Small intestine (tissue), 16 donors: ENCODE measurements around the gene PREPL. TPM values are rescaled to one million over a fixed set of nuclear protein-coding genes. Genes with fewer than 3 reads are reported as not detected.
A peak's percentile ranks its signal among the peaks of the same experiment; 100 is the strongest.
"Not testable (repeated sequence)": the region's sequence is repeated elsewhere in the genome, so short reads cannot be mapped to it uniquely, and the experiment has no call there.

Source experiments
- DNase-seq, 2 donors: peaks; one replicate each; pipeline versions ENCODE4 v3.0.0 to v3.0.0-alpha.2; 2013
- FAIRE-seq: peaks from 2 replicates; lab custom pipeline; 2012; peaks lifted over from hg19 to GRCh38; lab: Jason Lieb, UNC
- H3K27ac ChIP-seq, 3 donors: one replicate each; pipeline ENCODE4 v1.5.1; 2013; ENCODE audit warnings: low read length in 2 of 3, mild to moderate bottlenecking in 2 of 3, control low read depth in 1 of 3, inconsistent platforms in 1 of 3, low read depth in 1 of 3, moderate library complexity in 1 of 3
- H3K27me3 ChIP-seq, 3 donors: one replicate each; pipeline ENCODE4 v1.6.1; 2013; ENCODE audit warnings: low read length in 3 of 3, inconsistent platforms in 1 of 3; ENCODE audit not compliant: control insufficient read depth in 3 of 3, insufficient read depth in 3 of 3
- H3K36me3 ChIP-seq, 3 donors: one replicate each; pipeline ENCODE4 v1.6.1; 2013; ENCODE audit warnings: low read length in 3 of 3, inconsistent platforms in 1 of 3, low read depth in 1 of 3, mild to moderate bottlenecking in 1 of 3, moderate library complexity in 1 of 3; ENCODE audit not compliant: control insufficient read depth in 3 of 3, insufficient read depth in 2 of 3
- H3K4me1 ChIP-seq, 3 donors: one replicate each; pipeline ENCODE4 v1.6.1; 2013; ENCODE audit warnings: low read length in 2 of 3, inconsistent platforms in 1 of 3, low read depth in 1 of 3, mild to moderate bottlenecking in 1 of 3, moderate library complexity in 1 of 3; ENCODE audit not compliant: control insufficient read depth in 3 of 3, insufficient read depth in 2 of 3
- H3K4me3 ChIP-seq, 3 donors: one replicate each; pipeline ENCODE4 v1.5.1; 2013; ENCODE audit warnings: low read length in 3 of 3, control low read depth in 1 of 3, inconsistent platforms in 1 of 3, low read depth in 1 of 3, mild to moderate bottlenecking in 1 of 3, moderate library complexity in 1 of 3
- H3K9me3 ChIP-seq, 2 donors: one replicate each; pipeline ENCODE4 v1.6.1; 2013; ENCODE audit warnings: low read depth in 1 of 2, low read length in 1 of 2; ENCODE audit not compliant: control insufficient read depth in 2 of 2, insufficient read depth in 1 of 2
- WGBS, 3 donors: extraction: QIAGEN DNeasy Blood & Tissue Kit; methylation state at CpG; one replicate each; pipeline ENCODE4 v1.1.7; 2013; 5-methylcytosine and 5-hydroxymethylcytosine counted together
- long read RNA-seq, 10 donors: transcript quantifications; one replicate each; lab custom pipeline, GENCODE V29; 2026
- polyA plus RNA-seq, 4 donors: library from polyadenylated mRNA; stranded (reverse) in 3 of 4; unstranded in 1 of 4; fragments of 200-250 nt in 3 of 4; fragments of 120-200 nt in 1 of 4; gene quantifications; one replicate each; pipeline versions ENCODE4 v1.2.1 to v1.2.3, GENCODE V29; 2013
- donor health status: healthy with polysubstance abuse.
- donor health status: control.
- donor health status: control.
- donor health status: Bipolar disorder and iron deficiency.
- donor health status: healthy.

Gene PREPL
- polyA plus RNA-seq: 10 to 100 TPM in 2 of 4 donors, 1 to 10 TPM in 2; 4.3 to 46.9 (median 11.3) TPM
- long read RNA-seq, donor 1: 0 reads
- long read RNA-seq, donor 2, partial matches to known transcripts: 79 of 79 reads
- long read RNA-seq, donor 2, other reads (novel, unspliced or antisense): 0 of 79 reads
- long read RNA-seq, donor 3: 0 reads
- long read RNA-seq, donor 4: 0 reads
- long read RNA-seq, donor 5: 0 reads
- long read RNA-seq, donor 6, full-length matches to known transcripts: 2 of 2 reads
- long read RNA-seq, donor 6, partial matches to known transcripts: 0 of 2 reads
- long read RNA-seq, donor 6, other reads (novel, unspliced or antisense): 0 of 2 reads
- long read RNA-seq, donor 7: 0 reads
- long read RNA-seq, donor 8, full-length matches to known transcripts: 1 of 1 reads
- long read RNA-seq, donor 8, partial matches to known transcripts: 0 of 1 reads
- long read RNA-seq, donor 8, other reads (novel, unspliced or antisense): 0 of 1 reads
- long read RNA-seq, donor 9, full-length matches to known transcripts: 2 of 2 reads
- long read RNA-seq, donor 9, partial matches to known transcripts: 0 of 2 reads
- long read RNA-seq, donor 9, other reads (novel, unspliced or antisense): 0 of 2 reads
- long read RNA-seq, donor 10, full-length matches to known transcripts: 4 of 9 reads
- long read RNA-seq, donor 10, partial matches to known transcripts: 5 of 9 reads
- long read RNA-seq, donor 10, other reads (novel, unspliced or antisense): 0 of 9 reads

DNA sequence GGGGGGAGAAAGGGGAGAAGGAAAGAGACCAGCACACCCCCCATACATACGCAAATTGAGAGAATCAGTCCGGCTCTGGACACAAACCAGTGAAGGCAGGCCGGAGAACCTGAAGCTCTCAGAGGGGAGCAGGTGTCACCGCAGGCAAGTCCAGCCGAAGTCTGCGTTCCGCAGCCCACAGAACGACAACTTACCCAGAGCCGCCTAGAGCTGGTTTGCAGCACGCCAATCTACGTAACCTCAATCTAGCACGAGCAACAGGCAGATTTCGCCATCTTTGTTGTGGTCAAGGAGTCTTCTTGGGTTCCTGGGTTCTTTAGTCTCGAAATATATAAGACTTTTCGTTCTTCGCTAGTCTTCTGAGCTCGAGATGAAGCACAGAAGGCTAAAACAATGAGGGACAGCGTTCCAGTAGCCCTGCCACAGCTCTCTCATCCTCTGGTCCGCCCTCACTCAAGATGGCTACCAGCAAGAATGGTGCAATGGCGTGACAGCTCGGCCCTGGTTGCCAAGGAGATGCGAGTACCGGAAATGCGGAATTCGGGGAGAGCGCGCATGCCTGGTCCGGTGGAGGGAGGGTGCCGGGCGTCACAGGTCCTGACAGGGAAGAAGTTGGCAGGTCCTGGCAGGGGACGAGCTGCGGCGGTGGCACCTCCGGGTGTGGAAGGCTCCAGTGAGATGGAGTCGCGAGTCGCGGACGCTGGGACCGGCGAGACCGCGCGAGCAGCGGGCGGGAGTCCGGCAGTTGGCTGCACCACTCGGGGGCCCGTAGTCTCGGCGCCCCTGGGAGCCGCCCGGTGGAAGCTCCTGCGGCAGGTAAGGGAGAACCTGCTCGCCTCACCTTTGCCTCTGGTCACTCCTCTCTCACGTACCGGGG lies at the start of gene PREPL, which contains the start of gene CAMKMT:
TSS of gene PREPL (minus strand) at position 165 of the 877 bp plus-strand sequence. CDS start 15,152 bp downstream, outside the sequence.
TSS of gene CAMKMT (plus strand) at position 618 of the 877 bp plus-strand sequence.
- Histone ChIP-seq H3K4me3 (peak within 1 kb of the TSS; percentile 68 to 92 (median 79)), H3K27me3 (no peaks in the 10 kb centered on the region), H3K4me1 (peaks cover 0 to 7% (median 2%) of the 10 kb centered on the region in 3 donors), H3K9me3 (no peaks in the 10 kb centered on the region), H3K27ac (peak within 1 kb of the TSS; percentile 82 to 98 (median 83)), H3K36me3 (peaks cover 0 to 3% (median 0%) of the 10 kb centered on the region in 3 donors)
- FAIRE-seq (no peak), DNase-seq (peak; percentile 98 to 99)
- 0 to 1% (median 0%) methylated on average over 57 of the region's 57 CpGs for WGBS, 3 donors

DNA sequence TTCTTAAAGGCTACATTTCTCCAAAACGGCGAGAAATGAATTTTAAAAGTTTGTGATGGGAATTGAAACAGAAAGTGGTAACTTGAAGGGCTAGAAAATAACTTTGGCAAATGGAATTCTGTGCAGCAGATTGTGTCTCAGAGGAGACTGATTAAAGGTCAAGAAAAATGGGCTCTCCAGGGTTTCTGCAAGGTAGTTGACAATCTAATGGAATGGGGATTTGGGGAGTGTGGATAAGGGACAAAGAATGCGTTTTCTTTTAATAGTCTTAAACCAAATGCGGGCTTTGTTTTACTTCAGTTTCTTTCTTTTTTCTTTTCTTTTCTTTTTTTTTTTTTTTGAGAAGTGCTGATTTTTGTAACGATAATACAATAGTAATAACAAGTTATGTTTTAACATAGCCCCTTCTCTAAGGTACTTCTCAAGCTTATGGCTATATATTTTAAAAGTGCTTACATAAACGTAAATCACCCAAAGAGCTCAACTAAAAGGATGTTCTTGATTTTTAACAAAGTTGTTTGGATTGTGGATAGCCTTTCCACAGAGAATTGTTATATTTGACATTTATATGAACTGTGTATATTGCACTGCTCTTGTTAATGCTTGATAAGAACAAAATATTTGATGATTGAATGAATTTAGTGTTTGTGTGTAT lies 37.1 kb upstream of the PREPL start:
- H3K27me3 ChIP-seq: no peaks in the 10 kb centered on the region
- FAIRE-seq: no peak
- 81 to 90% (median 84%) methylated on average over 6 of the region's 6 CpGs for WGBS, 3 donors
- H3K27ac ChIP-seq: no peak overlapping the region
- no peak for DNase-seq
- no peak overlapping the region for H3K4me3 ChIP-seq
- no peaks in the 10 kb centered on the region for H3K4me1 ChIP-seq
- no peaks in the 10 kb centered on the region for H3K9me3 ChIP-seq
- no peaks in the 10 kb centered on the region for H3K36me3 ChIP-seq

DNA sequence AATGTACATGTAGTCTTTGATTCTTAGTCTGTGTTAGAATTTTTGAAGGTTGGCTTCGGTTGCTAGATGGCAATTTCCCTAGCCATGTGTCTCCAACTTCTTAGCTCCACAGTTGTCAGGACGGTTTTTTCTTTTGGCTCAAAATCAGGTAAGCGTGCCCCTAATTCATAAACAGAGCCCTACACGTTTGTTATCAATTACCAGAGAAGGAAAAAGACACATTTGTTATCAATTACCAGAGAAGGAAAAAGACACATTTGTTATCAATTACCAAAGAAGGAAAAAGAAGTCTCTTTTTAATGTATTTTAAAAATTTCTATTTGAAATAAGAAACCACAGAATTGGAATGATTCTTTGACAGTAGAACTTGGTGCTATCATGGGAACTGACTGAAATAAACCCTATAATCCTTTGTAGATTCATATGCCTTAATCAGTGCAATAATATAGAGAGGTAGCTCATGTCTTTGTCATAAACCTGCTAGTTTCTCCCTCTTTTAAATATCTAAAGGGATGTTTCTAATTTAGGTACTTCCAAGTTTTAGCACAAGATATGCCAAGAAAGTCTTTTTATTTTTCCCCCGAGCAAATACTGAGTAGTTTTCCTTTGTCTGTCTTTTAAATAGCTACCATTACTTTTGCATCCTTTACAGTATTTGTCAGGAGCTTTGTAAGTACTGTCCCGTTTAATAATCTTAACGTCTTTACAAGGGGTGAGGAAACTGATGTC lies 36.3 kb upstream of the PREPL start:
- no peaks in the 10 kb centered on the region for H3K27me3 ChIP-seq
- H3K9me3 ChIP-seq: no peaks in the 10 kb centered on the region
- no peaks in the 10 kb centered on the region for H3K4me1 ChIP-seq
- no peak overlapping the region for H3K4me3 ChIP-seq
- FAIRE-seq: no peak
- no peak for DNase-seq
- H3K36me3 ChIP-seq: no peaks in the 10 kb centered on the region
- H3K27ac ChIP-seq: no peak overlapping the region
- WGBS, 3 donors: 47 to 65% (median 53%) methylated on average over 7 of the region's 7 CpGs

DNA sequence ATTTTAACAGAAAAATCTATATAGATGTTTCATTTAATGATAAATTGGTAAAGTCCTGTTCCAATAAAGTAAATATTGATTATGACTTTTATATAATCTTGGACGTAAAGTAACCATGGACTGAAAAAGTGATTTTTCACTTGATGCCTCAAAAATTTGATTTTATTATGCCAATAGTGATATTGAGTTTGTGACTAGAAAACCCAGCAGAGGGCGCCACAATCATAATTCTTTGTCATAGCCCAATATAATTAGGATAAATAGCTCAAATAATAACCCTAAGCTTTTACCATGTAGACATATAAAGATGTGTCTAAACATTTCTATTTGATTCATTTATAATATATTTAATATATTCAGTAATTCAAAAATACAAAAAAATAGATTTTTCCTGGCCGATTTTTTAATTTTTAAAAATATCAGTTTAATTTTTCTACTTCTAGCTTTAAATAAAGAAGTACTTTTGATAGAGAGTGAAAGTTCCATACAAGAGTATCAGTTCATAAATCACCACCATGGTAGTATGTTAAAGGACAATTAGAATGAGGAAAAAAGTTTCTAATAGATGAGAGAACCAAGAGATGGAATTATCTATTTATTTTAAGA lies 31.1 kb upstream of the PREPL start:
- H3K27ac ChIP-seq: no peak overlapping the region
- peak; percentile 83 for FAIRE-seq
- H3K9me3 ChIP-seq: no peaks in the 10 kb centered on the region
- WGBS, 3 donors: 52% methylated on average over 3 of the region's 3 CpGs
- no peaks in the 10 kb centered on the region for H3K27me3 ChIP-seq
- DNase-seq: peak; percentile 41 to 43
- no peaks in the 10 kb centered on the region for H3K4me1 ChIP-seq
- H3K4me3 ChIP-seq: no peak overlapping the region
- H3K36me3 ChIP-seq: no peaks in the 10 kb centered on the region

DNA sequence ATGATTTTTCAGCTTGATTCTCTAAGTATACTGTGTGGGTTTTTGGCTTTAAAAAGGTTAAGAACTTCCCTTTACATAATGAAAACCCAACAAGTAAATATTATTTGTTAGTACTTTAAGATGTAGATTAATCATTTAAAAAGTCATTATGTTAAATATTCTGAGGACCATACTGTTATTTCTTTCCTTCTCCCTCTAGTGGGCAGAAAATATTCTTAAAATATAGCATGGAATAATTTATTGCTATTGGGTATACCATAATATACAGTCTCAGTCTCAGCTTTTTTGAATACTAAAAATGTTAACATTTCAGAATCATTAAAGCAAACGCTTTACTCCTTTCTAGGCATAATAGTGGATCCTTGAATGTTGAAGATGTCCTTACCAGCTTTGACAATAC lies 28.6 kb upstream of the PREPL start:
- no peaks in the 10 kb centered on the region for H3K36me3 ChIP-seq
- 82 to 95% (median 91%) methylated on average over 1 of the region's 1 CpG for WGBS, 3 donors
- peaks cover 0 to 2% of the 10 kb centered on the region in 2 donors for H3K9me3 ChIP-seq
- H3K27me3 ChIP-seq: no peaks in the 10 kb centered on the region
- DNase-seq (no peak), FAIRE-seq (no peak)
- no peak overlapping the region for H3K4me3 ChIP-seq
- H3K27ac ChIP-seq: no peak overlapping the region
- H3K4me1 ChIP-seq: no peaks in the 10 kb centered on the region

DNA sequence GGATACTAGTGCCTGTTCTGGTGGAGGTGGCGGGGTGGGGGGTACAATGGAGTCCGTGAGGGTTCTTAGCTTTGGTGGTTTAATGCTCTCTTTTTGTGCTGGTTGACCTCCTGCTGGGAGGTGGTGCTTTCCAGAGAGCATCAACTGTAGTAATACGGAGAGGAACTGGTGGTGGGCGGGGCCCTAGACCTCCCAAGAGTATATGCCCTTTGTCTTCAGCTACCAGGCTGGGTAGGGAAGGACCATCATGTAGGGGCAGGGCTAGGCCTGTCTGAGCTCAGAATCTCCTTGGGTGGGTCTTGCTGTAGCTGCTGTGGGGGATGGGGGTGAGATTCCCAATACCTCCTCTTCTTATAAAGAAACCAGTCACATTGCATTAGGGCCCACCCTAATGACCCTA lies 27.6 kb upstream of the PREPL start:
- DNase-seq: no peak
- Histone ChIP-seq H3K4me1 (no peaks in the 10 kb centered on the region), H3K4me3 (no peak overlapping the region), H3K9me3 (peaks cover 0 to 2% of the 10 kb centered on the region in 2 donors), H3K27me3 (no peaks in the 10 kb centered on the region), H3K27ac (no peak overlapping the region), H3K36me3 (no peaks in the 10 kb centered on the region)
- no peak for FAIRE-seq
- 61 to 80% (median 66%) methylated on average over 4 of the region's 4 CpGs for WGBS, 3 donors

DNA sequence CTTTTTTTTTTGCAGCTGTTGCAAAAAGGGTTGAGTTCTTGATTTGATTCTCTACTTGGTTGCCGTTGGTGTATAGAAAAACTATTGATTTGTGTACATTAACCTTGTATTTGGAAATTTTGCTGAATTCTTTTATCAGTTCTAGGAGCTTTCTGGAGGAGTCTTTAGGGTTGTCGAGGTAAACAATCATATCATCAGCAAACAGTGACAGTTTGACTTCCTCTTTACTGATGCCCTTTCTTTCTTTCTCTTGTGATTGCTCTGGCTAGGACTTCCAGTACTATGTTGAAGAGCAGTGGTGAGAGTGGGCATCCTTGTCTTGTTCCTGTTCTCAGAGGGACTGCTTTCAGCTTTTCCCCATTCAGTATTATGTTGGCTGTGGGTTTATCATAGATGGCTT lies 23.9 kb upstream of the PREPL start:
- H3K27me3 ChIP-seq, H3K4me3 ChIP-seq, H3K4me1 ChIP-seq, DNase-seq, H3K36me3 ChIP-seq, FAIRE-seq, H3K9me3 ChIP-seq, H3K27ac ChIP-seq: not testable (repeated sequence)
- 64 to 72% (median 70%) methylated on average over 2 of the region's 2 CpGs for WGBS, 3 donors
